COLO668 (cell line): ENCODE data around the gene GNB1L.

Experiments used
- DNase-seq: peaks from one replicate; lab custom pipeline; 2025; ENCODE audit not compliant: unreplicated experiment; lab: John Stamatoyannopoulos, UW

The GNB1L gene

DNA sequence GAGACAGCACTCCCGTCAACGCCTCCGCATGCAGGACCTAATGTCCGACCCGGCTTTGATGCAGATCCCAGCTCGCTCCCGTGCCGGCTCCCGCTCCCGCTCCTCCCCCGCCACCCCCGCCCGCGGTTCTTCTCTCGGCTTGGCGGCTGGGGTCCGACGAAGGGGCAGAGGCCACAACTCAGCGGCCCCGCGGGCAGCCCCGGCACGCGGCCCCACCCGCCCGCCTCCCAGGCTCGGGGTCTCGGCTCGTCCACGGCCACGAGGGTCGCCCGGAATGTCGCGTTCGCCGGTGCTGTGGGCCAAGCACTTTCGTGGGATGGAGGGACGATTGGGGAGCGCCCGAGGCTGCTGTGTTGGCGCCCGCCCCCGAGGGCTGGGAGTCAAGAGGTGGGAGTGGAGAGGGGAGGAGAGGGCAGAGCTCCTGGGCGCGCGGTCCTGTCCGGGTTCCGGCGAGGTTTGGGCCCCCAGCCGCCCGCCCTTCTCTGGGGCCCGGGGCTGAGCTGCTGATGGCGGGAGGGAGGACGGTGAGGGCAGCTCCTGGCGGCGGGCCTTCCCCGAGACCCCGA lies 99.4 kb downstream of the GNB1L start:
- DNase-seq, result no peak

DNA sequence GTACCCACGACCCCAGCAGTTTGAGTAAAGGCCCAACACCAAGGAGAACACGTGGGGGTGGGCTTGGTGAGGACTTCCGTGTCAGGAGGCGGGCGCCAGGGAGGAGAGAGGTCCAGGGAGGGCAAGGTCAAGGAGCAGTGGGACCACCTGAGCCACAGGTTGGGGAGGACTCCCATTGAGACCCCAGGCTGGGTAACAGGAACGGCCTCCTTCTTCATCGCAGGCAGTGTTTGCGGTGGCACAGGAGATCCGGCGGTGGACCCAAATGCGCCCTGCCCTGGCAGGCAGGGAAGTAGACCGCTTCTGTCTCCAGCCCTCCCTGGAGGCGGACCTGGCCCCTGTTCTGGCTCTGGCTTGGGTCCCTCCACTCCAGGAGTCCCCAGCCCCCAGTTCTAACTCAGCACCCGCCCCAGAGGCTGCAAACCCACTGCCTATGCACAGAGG lies 100.0 kb downstream of the GNB1L start:
- no peak for DNase-seq

DNA sequence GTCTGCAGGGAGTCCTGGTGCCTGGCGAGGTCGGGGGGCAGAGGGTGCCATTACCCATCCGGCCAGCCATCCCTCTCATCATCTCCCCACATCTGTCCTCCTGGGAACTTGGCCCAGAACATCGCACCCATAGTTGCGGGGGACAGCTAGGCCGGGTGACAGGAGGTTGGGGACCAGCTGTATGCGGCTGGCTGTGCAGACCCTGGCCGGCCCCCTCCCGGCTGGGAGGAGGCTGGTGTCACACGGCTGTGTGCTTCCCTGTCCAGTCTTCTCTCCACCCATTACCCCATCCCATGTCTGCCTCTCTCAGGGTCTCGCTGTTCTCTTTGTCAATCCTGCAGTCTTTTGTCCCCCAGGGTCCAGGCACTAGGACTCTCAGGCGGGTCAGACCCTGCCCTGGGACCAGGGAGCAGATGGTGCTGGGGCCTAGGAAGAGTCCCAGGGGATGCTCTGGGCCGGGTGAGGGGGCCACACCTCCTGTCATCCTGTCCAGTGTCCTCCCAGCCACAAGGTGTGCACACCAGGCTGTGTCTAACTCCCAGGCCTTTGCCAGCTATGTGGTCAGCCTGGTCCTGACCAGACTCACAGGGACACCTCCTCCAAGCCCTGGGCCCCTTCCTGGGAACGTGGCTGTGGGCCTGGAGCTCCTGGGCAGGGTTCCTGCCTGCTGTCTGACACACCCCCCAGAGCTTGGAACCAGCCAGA lies 100.5 kb downstream of the GNB1L start:
- DNase-seq, result no peak

DNA sequence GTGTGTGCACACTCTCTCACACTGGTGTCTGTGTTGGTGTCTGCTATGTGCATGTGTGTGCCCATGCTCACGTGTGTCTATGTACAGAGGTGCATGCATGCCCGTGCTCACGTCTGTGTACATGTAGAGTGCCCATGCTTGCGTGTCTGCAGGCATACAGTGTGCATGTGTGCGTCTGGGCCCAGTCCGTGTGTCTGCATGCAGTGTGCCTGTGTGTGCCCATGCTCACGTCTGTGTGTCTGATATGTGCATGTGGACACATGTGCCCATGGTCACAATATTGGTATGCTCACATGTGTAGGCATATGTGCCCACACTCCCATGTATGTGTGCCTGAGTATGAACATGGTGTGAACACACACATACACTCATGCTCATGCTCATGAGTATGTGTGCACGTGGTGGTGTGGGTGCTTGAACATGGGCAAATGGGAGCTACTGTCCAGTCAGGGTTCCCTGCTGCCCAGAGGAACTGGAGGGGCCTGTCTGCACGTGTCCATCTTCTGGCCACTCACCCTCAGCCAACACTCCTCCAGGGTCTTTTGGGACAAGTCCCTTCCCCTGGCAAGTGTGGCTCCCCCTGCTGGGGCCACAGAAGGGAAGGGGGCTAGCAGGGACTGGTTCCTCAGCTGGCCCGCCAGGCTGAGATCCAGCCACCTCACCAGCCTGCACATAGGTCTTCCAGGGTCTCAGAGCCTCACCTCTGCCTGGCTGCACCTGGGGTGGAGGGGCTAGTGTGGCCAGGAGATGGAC lies 101.4 kb downstream of the GNB1L start:
- DNase-seq, result no peak

DNA sequence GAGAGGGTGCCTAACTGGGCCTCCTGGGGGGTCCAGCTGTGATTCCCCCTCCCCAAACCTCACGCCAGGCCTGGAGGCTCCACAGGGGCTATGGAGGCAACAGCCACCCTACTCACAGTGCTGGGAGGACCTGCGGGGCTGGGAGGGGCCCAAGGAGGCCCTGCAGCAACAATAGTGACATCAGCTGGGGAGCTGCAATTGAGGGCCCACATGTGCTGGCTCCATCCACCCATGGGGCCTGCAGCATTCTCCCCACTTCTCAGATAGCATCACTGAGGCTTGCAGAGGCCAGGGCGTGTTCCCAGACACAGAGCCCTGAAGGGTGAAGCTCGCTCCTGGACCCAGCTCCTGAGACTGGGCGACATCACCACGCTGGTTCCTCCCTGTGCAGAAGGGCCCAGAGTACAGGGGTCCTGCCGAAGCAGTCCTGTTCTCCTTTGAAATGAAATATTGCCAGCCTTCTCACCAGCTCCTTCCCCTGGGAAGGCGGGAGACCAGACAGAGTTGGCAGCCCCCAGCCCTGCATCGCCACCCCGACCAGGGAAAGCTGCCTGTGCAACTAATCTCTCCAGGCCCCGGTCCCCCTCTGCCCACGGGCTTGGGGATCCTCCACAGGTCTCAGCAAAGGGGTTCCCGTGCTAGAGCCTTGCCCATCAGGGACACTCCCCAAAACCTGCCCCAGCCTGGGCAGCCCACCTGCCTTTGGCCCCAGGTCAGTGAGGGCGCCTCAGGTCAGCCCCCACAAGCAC lies 103.0 kb downstream of the GNB1L start:
- DNase-seq, result no peak

DNA sequence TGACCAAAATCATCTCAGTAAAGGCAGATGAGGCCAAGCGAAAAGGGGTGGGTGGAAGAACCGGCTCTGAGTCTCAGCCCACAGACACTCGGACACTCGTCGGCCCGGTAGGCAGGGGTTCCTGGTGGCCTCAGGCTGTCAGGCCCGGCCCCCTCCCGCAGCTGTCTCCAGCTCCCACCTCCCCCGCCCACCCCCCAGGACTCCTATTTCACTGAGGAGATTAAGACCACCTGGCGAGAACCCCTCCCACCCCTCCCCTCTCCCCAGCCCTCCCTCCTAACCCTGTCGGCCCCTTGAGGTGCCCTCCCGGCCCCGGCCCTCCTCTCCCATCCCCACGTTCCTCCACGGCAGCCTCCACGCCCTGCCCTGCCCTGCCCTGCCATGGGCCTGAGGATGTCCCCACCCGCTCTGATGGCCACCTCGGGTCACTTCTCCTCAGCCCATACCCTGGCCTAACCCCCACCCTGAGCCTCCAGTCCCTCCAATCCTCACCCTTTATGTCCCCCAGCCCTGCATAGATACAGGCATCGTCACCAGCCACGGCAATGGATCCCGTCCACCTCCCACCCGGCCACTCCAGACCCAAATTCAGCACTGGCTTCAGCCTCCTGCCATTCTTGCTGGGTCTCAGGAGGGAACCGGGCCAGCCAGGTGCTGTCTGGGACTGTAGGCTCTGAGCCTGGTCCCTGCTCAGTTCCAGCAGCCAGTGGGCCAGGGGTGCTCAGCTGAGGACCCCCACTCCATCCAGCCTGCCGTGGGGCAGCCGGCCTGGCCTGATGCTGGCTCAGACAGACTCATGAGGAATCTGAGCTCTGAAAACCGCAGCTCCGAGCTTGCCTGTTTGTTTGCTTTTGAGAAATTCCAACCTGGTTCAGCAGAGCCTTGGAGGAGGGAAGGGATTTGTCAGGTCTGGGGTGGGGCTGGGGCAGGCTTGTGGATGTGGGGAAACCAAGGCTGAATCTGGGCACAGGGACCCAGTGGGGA lies 103.9 kb downstream of the GNB1L start:
- DNase-seq, result no peak

DNA sequence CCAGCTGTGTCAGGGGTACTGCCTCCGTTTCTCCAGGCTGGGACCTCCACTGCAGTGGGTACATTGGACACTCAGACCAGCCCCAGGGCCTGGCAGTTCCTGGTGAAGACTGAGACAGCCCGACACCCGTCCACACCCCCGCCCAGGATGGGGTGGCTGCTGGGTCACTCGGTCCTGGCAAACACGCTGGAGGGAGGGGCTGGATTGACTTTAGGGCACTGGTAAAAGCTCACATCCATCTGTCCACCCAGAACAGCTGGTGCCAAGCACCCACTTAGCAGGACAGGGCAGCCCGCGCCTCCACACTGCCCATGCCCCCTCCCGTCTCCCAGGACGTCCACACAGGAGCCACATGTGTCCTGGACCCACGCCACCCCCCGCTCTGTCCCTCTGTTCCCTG lies 104.8 kb downstream of the GNB1L start:
- DNase-seq, result no peak

DNA sequence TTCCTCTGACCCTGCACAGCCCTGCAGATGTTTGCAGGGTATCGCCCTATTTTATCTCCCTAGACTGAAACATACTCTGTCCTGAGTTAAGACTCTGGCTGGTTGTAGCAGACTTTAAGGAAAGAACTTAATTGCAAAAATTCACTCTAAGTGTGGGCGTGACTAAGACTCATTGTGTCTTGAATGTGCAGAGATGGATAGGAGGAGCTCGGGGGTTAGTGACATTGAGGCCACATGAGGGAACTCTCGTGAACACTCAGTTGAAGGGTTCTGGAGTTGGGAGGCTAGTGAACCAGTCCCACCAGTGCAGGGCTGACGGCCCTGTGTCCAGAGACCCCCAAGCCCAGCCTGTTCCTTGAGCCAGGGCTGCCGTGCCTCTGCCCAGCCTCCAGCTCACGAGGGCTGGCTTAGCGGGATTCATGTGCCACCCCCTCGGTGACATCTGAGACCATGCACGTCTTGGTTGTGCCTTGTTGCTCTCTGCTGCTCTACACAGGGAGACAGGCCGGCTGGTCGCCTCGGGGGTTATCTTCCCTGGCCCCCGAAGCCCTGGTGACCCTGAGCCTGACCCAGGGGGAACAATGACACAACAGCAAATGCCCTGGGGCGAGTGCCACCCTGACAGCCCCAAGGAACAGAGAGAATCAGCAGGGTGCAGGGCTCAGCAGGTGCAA lies 105.5 kb downstream of the GNB1L start:
- no peak for DNase-seq

DNA sequence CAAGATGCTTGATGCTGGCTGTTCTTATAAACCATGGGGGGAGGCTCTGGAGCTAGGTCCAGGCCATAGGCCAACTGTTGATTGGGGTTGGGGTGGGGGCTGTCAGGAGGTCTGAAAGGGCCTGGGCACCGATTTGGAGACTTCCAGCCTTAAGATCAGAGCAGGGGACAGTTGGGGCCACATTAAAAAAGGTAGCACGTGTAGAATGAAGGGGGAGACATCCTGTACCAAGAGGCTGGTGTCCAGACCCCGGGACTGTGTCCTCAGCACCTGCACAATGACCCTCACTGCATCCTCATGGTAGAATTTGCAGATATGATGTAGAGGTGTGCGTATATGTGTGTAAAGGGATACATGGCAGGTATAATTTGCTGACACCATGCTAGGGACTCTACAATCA lies 106.5 kb downstream of the GNB1L start:
- DNase-seq, result no peak

DNA sequence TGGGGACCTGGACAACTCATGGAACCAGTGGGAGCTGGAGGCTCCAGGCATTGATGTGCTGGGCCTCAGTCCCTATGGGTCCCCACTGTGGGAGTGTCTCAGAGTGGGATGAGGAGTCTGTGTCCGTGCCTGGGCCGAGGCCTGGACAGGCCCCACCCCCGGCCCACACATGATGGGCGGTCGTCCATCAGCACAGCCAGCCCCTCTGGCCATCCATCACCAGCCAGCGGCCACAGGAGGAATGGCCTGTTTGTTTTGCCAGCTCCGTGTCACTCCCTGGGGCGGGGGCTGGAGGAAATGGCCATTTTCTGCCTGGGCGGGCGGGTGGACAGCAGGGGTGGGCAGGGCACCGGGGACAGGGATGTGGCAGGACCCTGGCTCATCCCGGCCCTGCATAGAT lies 107.1 kb downstream of the GNB1L start:
- DNase-seq, result no peak

DNA sequence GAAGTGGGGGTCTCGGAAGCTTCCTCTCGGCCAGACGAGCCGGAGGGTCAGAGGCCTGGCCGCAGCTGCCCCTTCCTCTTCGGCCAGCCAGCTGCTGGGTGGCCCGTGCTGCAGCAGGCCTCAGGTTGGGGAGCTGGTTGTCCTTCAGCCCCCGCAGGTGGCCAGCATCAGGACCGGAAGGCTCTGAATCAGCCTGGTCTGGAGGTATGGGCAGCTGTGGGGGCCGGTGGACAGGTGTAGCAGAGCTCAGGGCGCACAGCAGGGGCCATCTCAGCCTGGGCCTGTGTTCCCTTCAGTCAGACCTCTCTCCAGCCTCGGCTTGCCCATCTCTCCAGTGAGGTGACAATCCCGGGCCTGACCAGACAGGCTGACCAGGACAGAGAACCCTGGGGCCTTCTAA lies 107.9 kb downstream of the GNB1L start:
- no peak for DNase-seq

DNA sequence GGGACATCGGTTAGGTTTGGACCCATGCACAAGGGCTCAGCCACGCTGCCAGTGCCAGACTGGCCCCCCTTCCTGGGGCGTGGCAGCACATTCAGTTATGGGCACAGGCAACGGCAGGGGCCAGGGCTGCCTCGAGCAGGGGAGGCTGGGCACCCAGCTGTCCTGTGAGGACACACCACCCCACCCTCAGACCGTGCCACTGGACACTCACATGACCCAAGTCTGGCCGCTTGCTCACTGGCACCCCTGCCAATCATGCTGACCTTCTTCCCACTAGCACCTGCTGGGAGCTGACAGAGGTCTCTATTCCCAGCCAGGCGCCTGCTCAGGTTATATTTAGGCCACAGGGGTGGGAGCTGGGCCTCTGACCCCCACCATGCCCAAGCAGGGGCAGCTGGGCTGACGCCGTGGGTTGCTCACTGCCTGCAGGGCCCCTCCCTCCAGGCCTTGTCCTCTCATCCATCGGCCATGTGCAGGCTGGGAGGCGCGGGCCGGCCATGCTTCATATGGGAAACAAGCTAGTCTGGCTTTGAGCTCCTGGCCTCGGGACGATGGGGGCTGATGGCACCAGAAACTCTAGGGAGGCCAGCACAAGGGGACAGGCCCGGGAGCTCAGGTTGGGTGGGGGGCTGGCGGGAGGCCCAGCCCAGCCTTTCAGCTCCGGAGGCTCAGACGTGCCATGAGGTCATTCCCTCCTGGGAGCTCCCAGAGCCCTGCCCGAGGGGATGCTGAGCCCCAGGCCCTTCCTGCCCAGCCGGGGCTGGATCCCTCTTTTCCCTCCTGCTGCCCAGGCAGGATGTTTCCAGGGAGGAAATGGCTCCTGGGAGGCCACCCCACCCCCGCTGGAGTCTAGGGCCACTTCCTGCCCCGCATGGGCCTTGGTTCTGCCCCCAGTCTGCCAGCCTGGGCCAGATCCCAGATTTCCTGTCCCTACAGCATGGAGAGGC lies 109.2 kb downstream of the GNB1L start:
- DNase-seq, result no peak

DNA sequence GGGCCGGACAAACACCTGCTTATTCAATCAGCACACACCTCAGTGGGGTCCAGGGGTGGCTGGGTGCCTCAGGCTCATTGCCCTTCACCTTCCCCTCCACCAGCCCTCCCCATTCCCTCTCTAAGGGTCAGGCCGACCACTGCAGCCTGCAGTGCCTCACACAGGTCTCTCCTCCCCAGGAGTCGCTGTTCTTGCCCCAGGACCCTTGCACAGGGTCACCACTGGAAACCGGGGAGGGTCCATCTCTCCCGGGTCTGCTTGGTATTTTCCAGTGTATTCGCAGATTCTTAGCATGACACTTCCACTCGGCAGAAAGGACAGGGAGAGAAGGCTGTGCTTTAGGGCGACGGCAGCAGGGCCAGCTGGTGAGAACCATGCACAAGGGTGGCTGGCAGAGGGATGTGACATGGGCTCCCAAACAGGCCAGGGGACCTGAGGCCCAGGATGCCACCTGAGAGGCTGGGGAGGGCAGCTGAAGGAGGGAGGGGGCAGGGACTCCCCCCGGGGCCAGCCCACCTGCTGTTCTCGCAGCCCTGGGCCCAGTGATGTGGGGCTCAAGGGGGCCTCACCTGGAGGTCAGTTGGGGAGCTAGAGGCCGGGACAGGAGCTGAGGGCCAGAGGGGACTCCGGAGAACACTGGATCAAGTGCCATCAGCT lies 110.2 kb downstream of the GNB1L start:
- DNase-seq, result no peak

DNA sequence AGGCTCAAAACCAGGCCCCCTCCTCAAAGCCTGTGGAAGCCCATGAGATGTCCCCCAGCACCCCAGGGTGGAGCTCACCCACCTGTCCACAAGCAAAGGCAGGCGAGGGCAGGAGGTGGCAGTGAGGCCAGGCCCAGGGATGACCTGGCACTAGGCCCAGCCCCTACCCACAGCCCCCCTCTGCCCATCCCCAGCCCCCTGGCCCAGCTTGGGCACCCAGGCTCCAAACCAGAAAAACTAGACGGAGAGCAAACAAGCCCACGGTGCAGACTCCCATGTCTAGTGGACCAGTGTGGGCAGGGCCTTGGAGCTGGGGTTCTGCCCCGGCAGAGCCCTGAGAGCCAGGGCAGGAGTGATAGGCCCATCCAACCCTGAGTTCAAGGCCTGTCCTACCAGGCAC lies 111.0 kb downstream of the GNB1L start:
- DNase-seq, result no peak

DNA sequence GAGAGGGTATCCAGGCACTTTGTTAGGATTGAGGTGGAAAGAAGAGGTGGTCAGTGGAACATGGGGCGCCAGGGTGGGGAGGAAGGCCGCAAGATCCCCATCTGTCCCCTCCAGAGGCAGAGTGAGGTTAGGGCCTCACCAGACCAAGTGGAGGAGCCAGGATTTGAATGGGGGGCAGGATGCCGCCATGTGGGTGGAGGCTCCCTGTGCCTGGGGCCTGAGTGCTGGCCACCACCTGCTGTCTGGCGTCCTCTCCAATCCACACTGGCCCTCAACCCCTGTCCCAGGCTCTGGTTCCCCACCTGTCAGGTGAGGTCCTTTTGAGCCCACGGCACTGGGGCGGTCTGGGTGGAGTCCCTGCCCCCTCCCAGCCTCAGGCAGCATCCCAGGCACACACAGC lies 111.6 kb downstream of the GNB1L start:
- no peak for DNase-seq

DNA sequence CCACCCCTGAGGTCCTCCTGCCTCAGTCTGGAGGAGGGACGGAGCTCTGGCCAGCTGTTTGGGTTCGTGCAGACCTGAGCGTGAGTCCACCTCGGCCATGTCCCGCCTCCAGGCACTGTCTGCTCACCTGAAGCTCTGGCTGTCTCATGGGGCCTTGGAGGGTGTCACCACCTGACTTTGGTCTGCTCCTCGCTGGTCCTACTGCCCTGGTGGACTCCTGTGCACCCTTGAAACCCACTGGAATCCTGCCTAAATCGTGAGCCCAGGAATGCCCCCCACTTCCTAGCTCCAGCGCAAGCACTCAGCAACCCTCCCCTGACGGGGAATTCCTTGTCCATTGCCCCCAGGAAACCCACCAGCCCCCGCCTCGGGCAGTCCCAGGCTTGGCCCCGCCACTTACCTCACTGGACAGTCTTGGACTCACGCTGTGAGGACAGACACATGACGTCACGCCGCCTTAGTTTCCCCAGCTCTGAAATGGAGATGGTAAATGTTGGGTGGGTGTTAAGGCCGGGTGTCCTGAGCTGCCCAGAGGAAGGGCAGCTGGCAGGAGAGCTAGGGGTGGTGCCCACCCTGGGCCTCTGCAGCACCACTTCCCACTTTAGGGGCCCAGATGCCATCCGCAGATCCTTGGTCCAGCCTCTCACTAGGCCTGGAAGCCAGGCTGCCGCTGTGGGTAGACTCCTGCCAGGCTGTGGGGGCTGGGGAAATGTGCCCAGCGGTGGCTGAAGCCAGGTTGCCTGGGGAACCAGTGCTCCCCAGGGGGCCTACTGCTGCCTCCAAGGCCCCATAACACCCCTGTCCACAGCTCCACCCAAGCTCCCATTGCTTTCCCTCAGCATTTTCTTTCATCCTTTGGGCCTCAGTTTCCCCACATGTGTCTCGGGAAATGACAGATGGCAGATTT lies 112.3 kb downstream of the GNB1L start:
- no peak for DNase-seq

DNA sequence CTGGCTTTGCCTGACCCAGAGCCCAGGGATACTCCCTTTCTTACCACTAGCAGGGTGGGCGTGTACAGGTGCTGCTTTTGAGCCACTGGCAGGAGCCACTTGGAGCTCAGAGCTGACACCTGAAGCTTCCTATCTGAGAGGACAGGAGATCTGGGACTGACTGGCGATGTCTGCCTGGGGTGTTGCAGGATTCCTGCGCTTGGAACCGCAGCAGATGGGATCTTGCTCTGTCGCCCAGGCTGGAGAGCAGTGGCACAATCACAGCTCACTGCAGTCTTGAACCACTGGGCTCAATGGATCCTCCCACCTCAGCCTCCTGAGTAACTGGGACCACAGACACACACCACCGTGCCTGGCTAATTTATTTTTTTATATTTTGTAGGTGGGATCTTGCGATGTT lies 113.6 kb downstream of the GNB1L start:
- no peak for DNase-seq
